IMR-90 (cell line): ENCODE data around the gene GPR149.

Experiments used
- BHLHE40 ChIP-seq: fragments of 150-350 bp; IDR thresholded peaks from 2 replicates; pipeline ENCODE4 v1.6.1; 2016; ENCODE audit warnings: mild to moderate bottlenecking, low read depth, low read length
- CTCF ChIP-seq: conservative IDR thresholded peaks from 2 replicates; pipeline ENCODE4 v1.5.1; 2012; ENCODE audit warnings: mild to moderate bottlenecking, low read depth, low read length, improper control_type of control experiment
- ELK1 ChIP-seq: fragments of 150-350 bp; IDR thresholded peaks from 2 replicates; pipeline ENCODE4 v1.6.1; 2016; ENCODE audit warnings: low read depth, mild to moderate bottlenecking, low read length, moderate library complexity, borderline replicate concordance
- FOS ChIP-seq: fragments of 150-350 bp; IDR thresholded peaks from 2 replicates; pipeline ENCODE4 v1.6.1; 2016; ENCODE audit warnings: low read depth, low read length
- POLR2A ChIP-seq: IDR thresholded peaks from 2 replicates; pipeline ENCODE4 v1.6.1; 2012; ENCODE audit warnings: mild to moderate bottlenecking, low read depth, low read length
- RAD21 ChIP-seq: IDR thresholded peaks from 2 replicates; pipeline ENCODE4 v1.6.1; 2012; ENCODE audit warnings: low read length, improper control_type of control experiment
- RCOR1 ChIP-seq: IDR thresholded peaks from 2 replicates; pipeline ENCODE4 v1.6.1; 2012; ENCODE audit warnings: mild to moderate bottlenecking, low read length, improper control_type of control experiment; ENCODE audit not compliant: insufficient replicate concordance
- RFX5 ChIP-seq: IDR thresholded peaks from 2 replicates; pipeline ENCODE4 v1.8.0; 2012; ENCODE audit warnings: low read depth, mild to moderate bottlenecking, low read length, moderate library complexity
- SMC3 ChIP-seq: fragments of 150-350 bp; IDR thresholded peaks from 2 replicates; pipeline ENCODE4 v1.6.1; 2016; ENCODE audit warnings: low read depth, mild to moderate bottlenecking, antibody characterized with exemption, low read length, moderate library complexity
- USF2 ChIP-seq: fragments of 150-350 bp; IDR thresholded peaks from 2 replicates; pipeline ENCODE4 v1.6.1; 2017; ENCODE audit warnings: mild to moderate bottlenecking, antibody characterized with exemption, low read length, low read depth

GRCh38 chr3:154378311-154378710 is 51.7 kb downstream of the GPR149 start:
- TF ChIP-seq FOS: no peak
- no peak for TF ChIP-seq CTCF
- TF ChIP-seq POLR2A: no peak
- TF ChIP-seq SMC3: no peak
- TF ChIP-seq RAD21: no peak
- TF ChIP-seq RCOR1: no peak
- TF ChIP-seq ELK1: no peak
- no peak for TF ChIP-seq RFX5
- TF ChIP-seq BHLHE40: no peak
- TF ChIP-seq USF2: no peak
